Measurements from ENCODE around the gene CCDC126.

CCDC126 gene

DNA sequence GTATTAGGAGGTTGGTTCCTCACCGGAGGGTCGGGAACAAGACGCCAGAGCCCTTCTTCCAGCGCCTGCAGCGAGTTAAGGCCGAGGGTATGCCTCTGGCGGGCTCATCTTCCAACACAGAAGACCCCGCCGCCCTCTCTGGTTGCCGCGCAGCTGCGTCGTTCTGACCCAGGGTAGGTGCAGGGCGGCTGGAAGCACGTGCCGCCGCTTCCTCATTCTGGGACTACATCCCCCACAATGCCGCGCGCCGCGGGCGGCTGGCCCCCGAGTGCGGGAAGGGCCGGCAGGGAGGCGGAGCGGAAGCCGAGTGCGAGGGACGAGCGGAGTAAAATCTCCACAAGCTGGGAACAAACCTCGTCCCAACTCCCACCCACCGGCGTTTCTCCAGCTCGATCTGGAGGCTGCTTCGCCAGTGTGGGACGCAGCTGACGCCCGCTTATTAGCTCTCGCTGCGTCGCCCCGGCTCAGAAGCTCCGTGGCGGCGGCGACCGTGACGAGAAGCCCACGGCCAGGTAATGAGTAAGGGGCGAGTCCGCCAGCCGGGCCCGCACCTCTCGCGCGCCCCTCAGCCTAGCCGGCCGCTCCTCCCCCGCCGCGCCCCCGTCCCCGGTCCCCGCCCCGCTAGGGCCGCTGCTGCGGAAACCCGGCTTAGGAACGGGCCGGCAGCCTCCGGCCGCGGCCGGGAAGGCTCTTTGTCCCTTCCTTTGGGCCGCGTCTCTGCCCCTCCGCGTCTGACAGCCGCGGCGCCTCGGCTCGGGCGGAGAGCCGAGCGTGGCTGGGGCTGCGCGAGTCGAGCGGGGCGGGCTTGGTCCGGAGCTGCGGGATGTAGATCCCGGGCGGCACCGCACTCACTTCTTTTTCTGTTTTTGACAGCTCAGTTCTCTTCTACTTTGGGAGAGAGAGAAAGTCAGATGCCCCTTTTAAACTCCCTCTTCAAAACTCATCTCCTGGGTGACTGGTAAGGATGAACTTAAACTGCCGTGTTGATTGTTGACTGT, at the start of gene CCDC126 (continued):
- TF ChIP-seq, protein P1, sequence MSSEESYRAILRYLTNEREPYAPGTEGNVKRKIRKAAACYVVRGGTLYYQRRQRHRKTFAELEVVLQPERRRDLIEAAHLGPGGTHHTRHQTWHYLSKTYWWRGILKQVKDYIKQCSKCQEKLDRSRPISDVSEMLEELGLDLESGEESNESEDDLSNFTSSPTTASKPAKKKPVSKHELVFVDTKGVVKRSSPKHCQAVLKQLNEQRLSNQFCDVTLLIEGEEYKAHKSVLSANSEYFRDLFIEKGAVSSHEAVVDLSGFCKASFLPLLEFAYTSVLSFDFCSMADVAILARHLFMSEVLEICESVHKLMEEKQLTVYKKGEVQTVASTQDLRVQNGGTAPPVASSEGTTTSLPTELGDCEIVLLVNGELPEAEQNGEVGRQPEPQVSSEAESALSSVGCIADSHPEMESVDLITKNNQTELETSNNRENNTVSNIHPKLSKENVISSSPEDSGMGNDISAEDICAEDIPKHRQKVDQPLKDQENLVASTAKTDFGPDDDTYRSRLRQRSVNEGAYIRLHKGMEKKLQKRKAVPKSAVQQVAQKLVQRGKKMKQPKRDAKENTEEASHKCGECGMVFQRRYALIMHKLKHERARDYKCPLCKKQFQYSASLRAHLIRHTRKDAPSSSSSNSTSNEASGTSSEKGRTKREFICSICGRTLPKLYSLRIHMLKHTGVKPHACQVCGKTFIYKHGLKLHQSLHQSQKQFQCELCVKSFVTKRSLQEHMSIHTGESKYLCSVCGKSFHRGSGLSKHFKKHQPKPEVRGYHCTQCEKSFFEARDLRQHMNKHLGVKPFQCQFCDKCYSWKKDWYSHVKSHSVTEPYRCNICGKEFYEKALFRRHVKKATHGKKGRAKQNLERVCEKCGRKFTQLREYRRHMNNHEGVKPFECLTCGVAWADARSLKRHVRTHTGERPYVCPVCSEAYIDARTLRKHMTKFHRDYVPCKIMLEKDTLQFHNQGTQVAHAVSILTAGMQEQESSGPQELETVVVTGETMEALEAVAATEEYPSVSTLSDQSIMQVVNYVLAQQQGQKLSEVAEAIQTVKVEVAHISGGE (tag by site-specific recombination; conservative IDR thresholded peaks at IDR 0.05; ENCODE audit: low read depth): peak; percentile 80
- TF ChIP-seq, protein P2, sequence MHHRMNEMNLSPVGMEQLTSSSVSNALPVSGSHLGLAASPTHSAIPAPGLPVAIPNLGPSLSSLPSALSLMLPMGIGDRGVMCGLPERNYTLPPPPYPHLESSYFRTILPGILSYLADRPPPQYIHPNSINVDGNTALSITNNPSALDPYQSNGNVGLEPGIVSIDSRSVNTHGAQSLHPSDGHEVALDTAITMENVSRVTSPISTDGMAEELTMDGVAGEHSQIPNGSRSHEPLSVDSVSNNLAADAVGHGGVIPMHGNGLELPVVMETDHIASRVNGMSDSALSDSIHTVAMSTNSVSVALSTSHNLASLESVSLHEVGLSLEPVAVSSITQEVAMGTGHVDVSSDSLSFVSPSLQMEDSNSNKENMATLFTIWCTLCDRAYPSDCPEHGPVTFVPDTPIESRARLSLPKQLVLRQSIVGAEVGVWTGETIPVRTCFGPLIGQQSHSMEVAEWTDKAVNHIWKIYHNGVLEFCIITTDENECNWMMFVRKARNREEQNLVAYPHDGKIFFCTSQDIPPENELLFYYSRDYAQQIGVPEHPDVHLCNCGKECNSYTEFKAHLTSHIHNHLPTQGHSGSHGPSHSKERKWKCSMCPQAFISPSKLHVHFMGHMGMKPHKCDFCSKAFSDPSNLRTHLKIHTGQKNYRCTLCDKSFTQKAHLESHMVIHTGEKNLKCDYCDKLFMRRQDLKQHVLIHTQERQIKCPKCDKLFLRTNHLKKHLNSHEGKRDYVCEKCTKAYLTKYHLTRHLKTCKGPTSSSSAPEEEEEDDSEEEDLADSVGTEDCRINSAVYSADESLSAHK (tag by site-specific recombination; IDR thresholded peaks at IDR 0.05): no peak
- TF ChIP-seq SETDB1 (IDR thresholded peaks at IDR 0.05; ENCODE audit: insufficient read length, low read length) (peak; percentile 52), ZBTB20 (tag by site-specific recombination; IDR thresholded peaks at IDR 0.05) (peak; percentile 89; the same call in 1 of the 2 replicates), KLF10 (tag by site-specific recombination; IDR thresholded peaks at IDR 0.05) (peak; percentile 93), IKZF3 (tag by site-specific recombination; IDR thresholded peaks at IDR 0.05) (peak; percentile 97), ZNF157 (tag by site-specific recombination; IDR thresholded peaks at IDR 0.05) (no peak), ZNF138 (tag by site-specific recombination; IDR thresholded peaks at IDR 0.05; ENCODE audit: borderline replicate concordance) (no peak)
- TF ChIP-seq, protein P3, sequence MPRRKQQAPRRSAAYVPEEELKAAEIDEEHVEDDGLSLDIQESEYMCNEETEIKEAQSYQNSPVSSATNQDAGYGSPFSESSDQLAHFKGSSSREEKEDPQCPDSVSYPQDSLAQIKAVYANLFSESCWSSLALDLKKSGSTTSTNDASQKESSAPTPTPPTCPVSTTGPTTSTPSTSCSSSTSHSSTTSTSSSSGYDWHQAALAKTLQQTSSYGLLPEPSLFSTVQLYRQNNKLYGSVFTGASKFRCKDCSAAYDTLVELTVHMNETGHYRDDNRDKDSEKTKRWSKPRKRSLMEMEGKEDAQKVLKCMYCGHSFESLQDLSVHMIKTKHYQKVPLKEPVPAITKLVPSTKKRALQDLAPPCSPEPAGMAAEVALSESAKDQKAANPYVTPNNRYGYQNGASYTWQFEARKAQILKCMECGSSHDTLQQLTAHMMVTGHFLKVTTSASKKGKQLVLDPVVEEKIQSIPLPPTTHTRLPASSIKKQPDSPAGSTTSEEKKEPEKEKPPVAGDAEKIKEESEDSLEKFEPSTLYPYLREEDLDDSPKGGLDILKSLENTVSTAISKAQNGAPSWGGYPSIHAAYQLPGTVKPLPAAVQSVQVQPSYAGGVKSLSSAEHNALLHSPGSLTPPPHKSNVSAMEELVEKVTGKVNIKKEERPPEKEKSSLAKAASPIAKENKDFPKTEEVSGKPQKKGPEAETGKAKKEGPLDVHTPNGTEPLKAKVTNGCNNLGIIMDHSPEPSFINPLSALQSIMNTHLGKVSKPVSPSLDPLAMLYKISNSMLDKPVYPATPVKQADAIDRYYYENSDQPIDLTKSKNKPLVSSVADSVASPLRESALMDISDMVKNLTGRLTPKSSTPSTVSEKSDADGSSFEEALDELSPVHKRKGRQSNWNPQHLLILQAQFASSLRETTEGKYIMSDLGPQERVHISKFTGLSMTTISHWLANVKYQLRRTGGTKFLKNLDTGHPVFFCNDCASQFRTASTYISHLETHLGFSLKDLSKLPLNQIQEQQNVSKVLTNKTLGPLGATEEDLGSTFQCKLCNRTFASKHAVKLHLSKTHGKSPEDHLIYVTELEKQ (tag by site-specific recombination; IDR thresholded peaks at IDR 0.05; ENCODE audit: borderline replicate concordance): no peak

DNA sequence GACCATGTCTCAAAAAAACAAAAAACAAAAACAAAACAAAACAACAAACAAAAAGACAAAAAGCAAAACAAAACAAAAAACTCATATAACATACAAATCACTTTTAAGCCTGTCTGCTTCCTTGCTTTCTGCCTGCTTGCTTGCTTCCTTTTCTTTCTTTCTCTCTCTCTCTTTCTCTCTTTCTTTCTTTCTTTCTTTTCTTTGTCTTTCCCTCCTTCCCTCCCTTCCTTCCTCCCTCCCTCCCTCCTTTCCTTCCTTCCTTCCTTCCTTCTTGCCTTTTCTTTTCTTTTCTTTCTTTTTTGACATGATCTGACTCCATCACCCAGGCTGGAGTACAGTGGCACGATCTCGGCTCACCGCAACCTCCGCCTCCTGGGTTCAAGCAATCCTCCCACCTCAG, 49.5 kb upstream of the CCDC126 start:
- H3K27ac ChIP-seq (ENCODE audit: extremely low read depth, low read depth, low read length): no peak overlapping the region
- ChIA-PET POLR2A (no interaction called here), CTCF (interaction anchor here (0.6 to 2.8 kb wide), 14 partner anchors 9 to 284 kb away, joined by 3 to 18 read pairs (median 6); partner anchors contain the start of genes STK31 and TRA2A)
- H3K9me3 ChIP-seq (ENCODE audit: control insufficient read depth, insufficient read depth, low read depth, low read length): no peaks in the 10 kb centered on the region
- TF ChIP-seq ZNF366 (tag by site-specific recombination; conservative IDR thresholded peaks at IDR 0.05) (peak; percentile 68; the same call in 1 of the 2 replicates), BCL11A (tag by site-specific recombination; IDR thresholded peaks at IDR 0.05; ENCODE audit: low read depth) (no peak)
- no peaks in the 10 kb centered on the region for H3K36me3 ChIP-seq (ENCODE audit: control insufficient read depth in 2 of 2, insufficient read depth in 1 of 2, low read length in 2 of 2)
- H3K4me1 ChIP-seq (ENCODE audit: control insufficient read depth, insufficient read depth, low read length): no peaks in the 10 kb centered on the region; the same call in 1 of the 2 replicates
- no peak overlapping the region for H3K4me3 ChIP-seq (ENCODE audit: low read depth, low read length)

DNA sequence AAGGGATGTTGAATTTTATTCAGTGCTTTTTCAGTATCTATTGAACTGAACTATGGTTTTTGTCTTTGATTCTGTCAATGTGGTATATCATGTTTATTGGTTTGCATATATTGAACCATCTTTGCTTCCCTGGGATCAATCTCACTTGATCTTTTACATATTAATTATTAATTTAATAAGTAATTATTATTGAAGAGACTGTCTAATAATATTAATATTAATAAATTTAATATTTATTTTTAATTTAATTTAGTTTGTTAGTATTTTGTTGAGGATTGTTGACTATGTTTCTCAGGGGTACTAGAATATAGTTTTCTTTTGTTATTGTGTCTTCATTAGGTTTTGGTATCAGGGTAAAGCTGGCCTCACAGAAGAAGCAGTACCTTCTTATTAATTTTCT, 38.9 kb upstream of the CCDC126 start:
- no peak overlapping the region for H3K4me3 ChIP-seq (ENCODE audit: low read depth, low read length)
- no peaks in the 10 kb centered on the region for H3K9me3 ChIP-seq (ENCODE audit: control insufficient read depth, insufficient read depth, low read depth, low read length)
- no peaks in the 10 kb centered on the region for H3K4me1 ChIP-seq (ENCODE audit: control insufficient read depth, insufficient read depth, low read length)
- H3K27ac ChIP-seq (ENCODE audit: extremely low read depth, low read depth, low read length): no peak overlapping the region
- ChIA-PET CTCF (interaction anchor here (2.8 kb wide), 1 partner anchor 11 kb away, joined by 14 read pairs; no protein-coding TSS in a partner anchor), POLR2A (no interaction called here)
- no peaks in the 10 kb centered on the region for H3K36me3 ChIP-seq (ENCODE audit: control insufficient read depth in 2 of 2, insufficient read depth in 1 of 2, low read length in 2 of 2)
- TF ChIP-seq ZNF571 (tag by site-specific recombination; IDR thresholded peaks at IDR 0.05) (no peak), SCRT1 (tag by site-specific recombination; IDR thresholded peaks at IDR 0.05; ENCODE audit: borderline replicate concordance) (no peak), ZBTB17 (tag by site-specific recombination; IDR thresholded peaks at IDR 0.05) (no peak), ZFP3 (tag by site-specific recombination; IDR thresholded peaks at IDR 0.05; ENCODE audit: low read depth) (no peak), ZNF510 (tag by site-specific recombination; IDR thresholded peaks at IDR 0.05; ENCODE audit: insufficient replicate concordance) (no peak)
- TF ChIP-seq, protein P4, sequence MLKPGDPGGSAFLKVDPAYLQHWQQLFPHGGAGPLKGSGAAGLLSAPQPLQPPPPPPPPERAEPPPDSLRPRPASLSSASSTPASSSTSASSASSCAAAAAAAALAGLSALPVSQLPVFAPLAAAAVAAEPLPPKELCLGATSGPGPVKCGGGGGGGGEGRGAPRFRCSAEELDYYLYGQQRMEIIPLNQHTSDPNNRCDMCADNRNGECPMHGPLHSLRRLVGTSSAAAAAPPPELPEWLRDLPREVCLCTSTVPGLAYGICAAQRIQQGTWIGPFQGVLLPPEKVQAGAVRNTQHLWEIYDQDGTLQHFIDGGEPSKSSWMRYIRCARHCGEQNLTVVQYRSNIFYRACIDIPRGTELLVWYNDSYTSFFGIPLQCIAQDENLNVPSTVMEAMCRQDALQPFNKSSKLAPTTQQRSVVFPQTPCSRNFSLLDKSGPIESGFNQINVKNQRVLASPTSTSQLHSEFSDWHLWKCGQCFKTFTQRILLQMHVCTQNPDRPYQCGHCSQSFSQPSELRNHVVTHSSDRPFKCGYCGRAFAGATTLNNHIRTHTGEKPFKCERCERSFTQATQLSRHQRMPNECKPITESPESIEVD (tag by site-specific recombination; IDR thresholded peaks at IDR 0.05): no peak
- TF ChIP-seq, protein P5, sequence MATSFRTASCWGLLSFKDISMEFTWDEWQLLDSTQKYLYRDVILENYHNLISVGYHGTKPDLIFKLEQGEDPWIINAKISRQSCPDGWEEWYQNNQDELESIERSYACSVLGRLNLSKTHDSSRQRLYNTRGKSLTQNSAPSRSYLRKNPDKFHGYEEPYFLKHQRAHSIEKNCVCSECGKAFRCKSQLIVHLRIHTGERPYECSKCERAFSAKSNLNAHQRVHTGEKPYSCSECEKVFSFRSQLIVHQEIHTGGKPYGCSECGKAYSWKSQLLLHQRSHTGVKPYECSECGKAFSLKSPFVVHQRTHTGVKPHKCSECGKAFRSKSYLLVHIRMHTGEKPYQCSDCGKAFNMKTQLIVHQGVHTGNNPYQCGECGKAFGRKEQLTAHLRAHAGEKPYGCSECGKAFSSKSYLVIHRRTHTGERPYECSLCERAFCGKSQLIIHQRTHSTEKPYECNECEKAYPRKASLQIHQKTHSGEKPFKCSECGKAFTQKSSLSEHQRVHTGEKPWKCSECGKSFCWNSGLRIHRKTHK (tag by site-specific recombination; IDR thresholded peaks at IDR 0.05): no peak
